Esophagus squamous epithelium (tissue), 5 donors: ENCODE results near the gene ATP6V0D1. TPM values are rescaled to one million over a fixed set of nuclear protein-coding genes. Genes with fewer than 3 reads are reported as not detected.

Experiments
- DNase-seq: peaks from one replicate; lab custom pipeline; 2025; lab: John Stamatoyannopoulos, UW
- H3K27ac ChIP-seq, 4 donors: fragments of 200-600 bp; sonication (generic); one replicate each; pipeline ENCODE4 v1.5.1; 2016 to 2019; ENCODE audit warnings: mild to moderate bottlenecking in 1 of 4
- H3K27me3 ChIP-seq, 4 donors: fragments of 200-600 bp; sonication (generic); 1 replicate in 3 of 4; 2 replicates in 1 of 4; pipeline versions ENCODE4 v1.5.1 to v1.6.0; 2017 to 2021; ENCODE audit warnings: antibody characterized with exemption in 1 of 4
- H3K36me3 ChIP-seq, 3 donors: fragments of 200-600 bp; sonication (generic); one replicate each; pipeline ENCODE4 v1.5.1; 2016 to 2019
- H3K4me1 ChIP-seq, 3 donors: fragments of 200-600 bp; sonication (generic); one replicate each; pipeline ENCODE4 v1.5.1; 2017 to 2019
- H3K4me3 ChIP-seq, 4 donors: fragments of 200-600 bp; sonication (generic); 1 replicate in 3 of 4; 2 replicates in 1 of 4; pipeline ENCODE4 v1.5.1; 2016 to 2019; ENCODE audit warnings: mild to moderate bottlenecking in 2 of 4, moderate library complexity in 1 of 4
- H3K9me3 ChIP-seq, 3 donors: fragments of 200-600 bp; sonication (generic); one replicate each; pipeline ENCODE4 v1.5.1; 2016 to 2019
- CTCF ChIP-seq, 6 experiments: fragments of 450-650 bp in 4 of 6; fragments of 200-600 bp in 2 of 6; sonication (generic) in 2 of 6; IDR thresholded peaks; one replicate each; pipeline ENCODE4 v1.5.1; 2016 to 2019; ENCODE audit warnings: antibody characterized with exemption in 6 of 6, mild to moderate bottlenecking in 4 of 6, moderate library complexity in 4 of 6
- POLR2A ChIP-seq, 4 donors: fragments of 450-650 bp; IDR thresholded peaks; one replicate each; pipeline ENCODE4 v1.6.1; 2017; ENCODE audit warnings: antibody characterized with exemption in 4 of 4, mild to moderate bottlenecking in 4 of 4, moderate library complexity in 3 of 4
- WGBS, 2 donors: methylation state at CpG; one replicate each; pipeline ENCODE4 v1.1.5; 2018; 5-methylcytosine and 5-hydroxymethylcytosine counted together
- intact Hi-C: fragments of 100-400 bp; cut with DNase I; formaldehyde crosslinking; loops from one replicate; pipeline ENCODE4 v1.15.0; 2022
- total RNA-seq, 4 donors: library from RNA; depleted of rRNA; stranded (reverse); fragments of >200 nt; gene quantifications; one replicate each; pipeline ENCODE4 v1.1.0, GENCODE V29; 2016
- donor health status: DM: yes; HTN: yes; CAD: no.

Gene ATP6V0D1
- total RNA-seq, 4 donors from 2014 or later, result 99.4 to 158 (median 131) TPM

- no peak for DNase-seq
- peak overlapping the region; percentile 23 to 59 (median 35) for H3K27ac ChIP-seq
- WGBS, 2 donors, result 58 to 59% methylated on average over 3 to 4 of the region's 5 CpGs
- peaks cover 9 to 60% (median 20%) of the 10 kb centered on the region in 3 donors for H3K4me1 ChIP-seq
- H3K27me3 ChIP-seq, result no peaks in the 10 kb centered on the region
- no peak for TF ChIP-seq POLR2A (IDR thresholded peaks at IDR 0.05)
- TF ChIP-seq CTCF (IDR thresholded peaks at IDR 0.05), result no peak
- H3K4me3 ChIP-seq, result no peak overlapping the region
- H3K9me3 ChIP-seq, result no peaks in the 10 kb centered on the region
- H3K36me3 ChIP-seq, result no peaks in the 10 kb centered on the region
- intact Hi-C loops, result no loop called here
Observed at GRCh38 chr16:67468731-67469130, 12.2 kb downstream of the ATP6V0D1 start.

GRCh38 chr16:67466581-67466980 lies 14.4 kb downstream of the ATP6V0D1 start:
- intact Hi-C loops, result no loop called here
- Histone ChIP-seq H3K9me3 (no peaks in the 10 kb centered on the region), H3K27me3 (no peaks in the 10 kb centered on the region), H3K27ac (no peak overlapping the region), H3K4me3 (no peak overlapping the region), H3K36me3 (no peaks in the 10 kb centered on the region), H3K4me1 (peaks cover 29 to 81% (median 37%) of the 10 kb centered on the region in 3 donors)
- WGBS, 2 donors, result 66 to 78% methylated on average over 6 of the region's 6 CpGs
- DNase-seq, result no peak
- TF ChIP-seq POLR2A (IDR thresholded peaks at IDR 0.05), result no peak
- TF ChIP-seq CTCF (IDR thresholded peaks at IDR 0.05), result no peak

GRCh38 chr16:67464565-67464964 lies 16.4 kb downstream of the ATP6V0D1 start:
- H3K9me3 ChIP-seq, result no peaks in the 10 kb centered on the region
- peaks cover 43 to 83% (median 53%) of the 10 kb centered on the region in 3 donors for H3K4me1 ChIP-seq
- H3K36me3 ChIP-seq, result no peaks in the 10 kb centered on the region
- 52 to 93% methylated on average over 2 of the region's 2 CpGs for WGBS, 2 donors
- TF ChIP-seq POLR2A (IDR thresholded peaks at IDR 0.05) (no peak), CTCF (IDR thresholded peaks at IDR 0.05) (no peak)
- no peak overlapping the region for H3K27ac ChIP-seq
- intact Hi-C loops, result loop anchor here (5.0 kb wide), 1 partner anchor 42 kb away; no protein-coding TSS in a partner anchor
- H3K4me3 ChIP-seq, result no peak overlapping the region
- no peak for DNase-seq
- no peaks in the 10 kb centered on the region for H3K27me3 ChIP-seq

- H3K9me3 ChIP-seq, result no peaks in the 10 kb centered on the region
- no peaks in the 10 kb centered on the region for H3K27me3 ChIP-seq
- 92% methylated on average over 3 of the region's 4 CpGs; no CpG with 5 or more reads in 1 of the 2 donors for WGBS, 2 donors
- no peak overlapping the region for H3K4me3 ChIP-seq
- TF ChIP-seq POLR2A (IDR thresholded peaks at IDR 0.05) (no peak), CTCF (IDR thresholded peaks at IDR 0.05) (no peak)
- no peaks in the 10 kb centered on the region for H3K36me3 ChIP-seq
- peak overlapping the region in 1 of 4 donors; percentile 88 for H3K27ac ChIP-seq
- H3K4me1 ChIP-seq, result peaks cover 50 to 83% (median 55%) of the 10 kb centered on the region in 3 donors
- no peak for DNase-seq
- intact Hi-C loops, result loop anchor here (5.0 kb wide), 1 partner anchor 41 kb away; no protein-coding TSS in a partner anchor
Observed at GRCh38 chr16:67463691-67464090, 17.3 kb downstream of the ATP6V0D1 start.

- Histone ChIP-seq H3K4me1 (peaks cover 56 to 83% (median 58%) of the 10 kb centered on the region in 3 donors), H3K4me3 (no peak overlapping the region), H3K9me3 (no peaks in the 10 kb centered on the region), H3K36me3 (no peaks in the 10 kb centered on the region), H3K27ac (peak overlapping the region; percentile 40 to 88 (median 80)), H3K27me3 (no peaks in the 10 kb centered on the region)
- no peak for TF ChIP-seq CTCF (IDR thresholded peaks at IDR 0.05)
- no peak for TF ChIP-seq POLR2A (IDR thresholded peaks at IDR 0.05)
- DNase-seq, result no peak
- WGBS, 2 donors, result 63 to 88% methylated on average over 1 to 3 of the region's 5 CpGs
- intact Hi-C loops, result loop anchor here (5.0 kb wide), 1 partner anchor 41 kb away; no protein-coding TSS in a partner anchor
Observed at GRCh38 chr16:67463059-67463458, 17.9 kb downstream of the ATP6V0D1 start.
